H1 (cell line): ENCODE data around the gene NTNG2. TPM values are rescaled to one million over a fixed set of nuclear protein-coding genes. Genes with fewer than 3 reads are reported as not detected.

ENCODE experiments used
- CTCF ChIA-PET: fragments of 300-600 bp; sonication (Branson Sonifier 250); formaldehyde crosslinking; loops from one replicate; lab custom pipeline; 2021; ENCODE audit not compliant: partially characterized antibody; lab: Charles Lee
- POLR2A ChIA-PET: fragments of 300-600 bp; sonication (Branson Sonifier 250); formaldehyde crosslinking; loops from one replicate; lab custom pipeline; 2021; ENCODE audit warnings: inconsistent platforms; ENCODE audit not compliant: partially characterized antibody; lab: Charles Lee
- DNase-seq, 2 experiments: peaks; one replicate each; pipeline versions ENCODE4 v3.0.0 to v3.0.0-alpha.2; 2010 to 2022; ENCODE audit warnings: low spot score in 2 of 2, low read depth in 1 of 2, mixed read lengths in 1 of 2
- FAIRE-seq: peaks from 2 replicates; lab custom pipeline; 2011; peaks lifted over from hg19 to GRCh38; lab: Jason Lieb, UNC
- H2AFZ ChIP-seq: 2 replicates; pipeline ENCODE4 v1.8.1; 2012; ENCODE audit warnings: low read length, inconsistent platforms
- H2AK5ac ChIP-seq: 2 replicates; pipeline ENCODE4 v1.6.1; 2013; ENCODE audit warnings: low read depth, low read length
- H2BK120ac ChIP-seq: replicated peaks from 2 replicates; pipeline ENCODE3; 2013; ENCODE audit warnings: low read depth, low read length, inconsistent platforms
- H2BK12ac ChIP-seq: 2 replicates; pipeline ENCODE4 v1.6.1; 2013; ENCODE audit warnings: low read depth, low read length
- H2BK15ac ChIP-seq: 2 replicates; pipeline ENCODE4 v1.6.1; 2013; ENCODE audit warnings: low read length
- H2BK20ac ChIP-seq: 2 replicates; pipeline ENCODE4 v1.6.1; 2013; ENCODE audit warnings: low read length
- H2BK5ac ChIP-seq: 2 replicates; pipeline ENCODE4 v1.6.1; 2013; ENCODE audit warnings: low read depth, low read length
- H3K14ac ChIP-seq: 2 replicates; pipeline ENCODE4 v1.6.1; 2013; ENCODE audit warnings: inconsistent platforms; ENCODE audit not compliant: insufficient read length
- H3K18ac ChIP-seq: 2 replicates; pipeline ENCODE4 v1.6.1; 2013; ENCODE audit warnings: low read length; ENCODE audit errors: extremely low read depth
- H3K23ac ChIP-seq: 2 replicates; pipeline ENCODE4 v1.6.1; 2013; ENCODE audit warnings: inconsistent platforms; ENCODE audit not compliant: insufficient read length
- H3K23me2 ChIP-seq: 2 replicates; pipeline ENCODE4 v1.6.1; 2013; ENCODE audit warnings: low read depth, low read length
- H3K27ac ChIP-seq: 2 replicates; pipeline ENCODE4 v1.6.1; 2011; ENCODE audit warnings: low read depth, low read length, inconsistent platforms
- H3K27me3 ChIP-seq, 4 experiments: replicated peaks in 1 of 4; 1 replicate in 1 of 4; 2 replicates in 3 of 4; pipeline versions ENCODE4 v1.6.1 to v1.8.1; 2011 to 2013; ENCODE audit warnings: low read length in 3 of 4, mild to moderate bottlenecking in 3 of 4, inconsistent platforms in 2 of 4, mixed read lengths in 2 of 4, moderate library complexity in 1 of 4; ENCODE audit not compliant: control insufficient read depth in 3 of 4, insufficient read depth in 3 of 4; ENCODE audit errors: extremely low read depth in 1 of 4
- H3K36me3 ChIP-seq, 4 experiments: 2 replicates each; pipeline versions ENCODE4 v1.6.1 to v1.8.1; 2011 to 2013; ENCODE audit warnings: mild to moderate bottlenecking in 4 of 4, low read length in 3 of 4, moderate library complexity in 2 of 4, control low read depth in 1 of 4, inconsistent platforms in 1 of 4; ENCODE audit not compliant: insufficient read depth in 4 of 4, control insufficient read depth in 2 of 4
- H3K4ac ChIP-seq: replicated peaks from 2 replicates; pipeline ENCODE3; 2013; ENCODE audit warnings: low read length, low read depth, mixed read lengths, inconsistent platforms; ENCODE audit not compliant: insufficient read length
- H3K4me1 ChIP-seq, 4 experiments: replicated peaks in 1 of 4; 1 replicate in 1 of 4; 2 replicates in 3 of 4; pipeline versions ENCODE4 v1.6.1 to v1.8.1; 2011 to 2013; ENCODE audit warnings: low read length in 3 of 4, inconsistent platforms in 2 of 4, mixed read lengths in 1 of 4; ENCODE audit not compliant: insufficient read depth in 4 of 4, control insufficient read depth in 3 of 4
- H3K4me2 ChIP-seq, 2 experiments: 2 replicates each; pipeline versions ENCODE4 v1.6.1 to v1.8.1; 2011 to 2013; ENCODE audit warnings: low read depth in 2 of 2, low read length in 2 of 2, control low read depth in 1 of 2, inconsistent platforms in 1 of 2, mild to moderate bottlenecking in 1 of 2; ENCODE audit not compliant: insufficient read depth in 1 of 2
- H3K4me3 ChIP-seq, 4 experiments: fragments of 200-600, 300-600 bp in 1 of 4; sonication (generic), shearing (Covaris generic), sonication (Bioruptor Twin) in 1 of 4; 2 replicates each; pipeline versions ENCODE4 v1.5.1 to v1.8.1; 2011 to 2016; ENCODE audit warnings: low read length in 4 of 4, low read depth in 3 of 4, control low read depth in 2 of 4, inconsistent platforms in 2 of 4, mild to moderate bottlenecking in 2 of 4, mixed read lengths in 1 of 4, moderate library complexity in 1 of 4; ENCODE audit not compliant: insufficient read depth in 2 of 4; ENCODE audit errors: extremely low read depth in 1 of 4
- H3K56ac ChIP-seq: replicated peaks from 2 replicates; pipeline ENCODE3; 2013; ENCODE audit warnings: low read depth, mild to moderate bottlenecking, mixed read lengths, low read length, inconsistent platforms; ENCODE audit not compliant: insufficient read length
- H3K79me1 ChIP-seq: 2 replicates; pipeline ENCODE4 v1.6.1; 2013; ENCODE audit warnings: low read depth, low read length, control low read depth
- H3K79me2 ChIP-seq, 2 experiments: 2 replicates each; pipeline versions ENCODE4 v1.6.1 to v1.8.1; 2012 to 2013; ENCODE audit warnings: low read length in 2 of 2, mild to moderate bottlenecking in 2 of 2, inconsistent platforms in 1 of 2; ENCODE audit not compliant: insufficient read depth in 2 of 2, control insufficient read depth in 1 of 2
- H3K9ac ChIP-seq, 4 experiments: replicated peaks in 1 of 4; 1 replicate in 1 of 4; 2 replicates in 3 of 4; pipeline versions ENCODE4 v1.6.1 to v1.8.1; 2011 to 2013; ENCODE audit warnings: low read depth in 3 of 4, low read length in 3 of 4, control low read depth in 2 of 4, mild to moderate bottlenecking in 2 of 4, moderate library complexity in 2 of 4, inconsistent platforms in 1 of 4; ENCODE audit errors: extremely low read depth in 1 of 4
- H3K9me3 ChIP-seq, 2 experiments: 2 replicates each; pipeline versions ENCODE4 v1.6.1 to v1.8.1; 2012 to 2013; ENCODE audit warnings: mild to moderate bottlenecking in 2 of 2, moderate library complexity in 2 of 2, control low read depth in 1 of 2, inconsistent platforms in 1 of 2, low read depth in 1 of 2, low read length in 1 of 2, mixed read lengths in 1 of 2; ENCODE audit not compliant: insufficient read depth in 2 of 2
- H4K20me1 ChIP-seq, 2 experiments: replicated peaks in 1 of 2; 2 replicates each; pipeline versions ENCODE3 to v1.8.1; 2011 to 2013; ENCODE audit warnings: inconsistent platforms in 2 of 2, low read length in 2 of 2, mild to moderate bottlenecking in 1 of 2; ENCODE audit not compliant: insufficient read depth in 2 of 2, control insufficient read depth in 1 of 2
- H4K5ac ChIP-seq: 2 replicates; pipeline ENCODE4 v1.6.1; 2013; ENCODE audit warnings: low read length, low read depth, mixed read lengths, inconsistent platforms; ENCODE audit not compliant: insufficient read length
- H4K8ac ChIP-seq: 2 replicates; pipeline ENCODE4 v1.8.0; 2013; ENCODE audit warnings: mild to moderate bottlenecking, moderate library complexity, low read length, inconsistent platforms; ENCODE audit not compliant: insufficient read depth; ENCODE audit errors: extremely low read depth
- H4K91ac ChIP-seq: replicated peaks from 2 replicates; pipeline ENCODE3; 2013; ENCODE audit warnings: low read length, mixed read lengths, inconsistent platforms; ENCODE audit not compliant: insufficient read length
- BACH1 ChIP-seq: IDR thresholded peaks from 2 replicates; pipeline ENCODE4 v1.6.1; 2012; ENCODE audit warnings: low read length, improper control_type of control experiment
- CBX8 ChIP-seq: fragments of 300-800, 300-1000 bp; sonication (generic); IDR thresholded peaks from 2 replicates; pipeline ENCODE4 v1.7.1; 2016; ENCODE audit warnings: low read depth, low read length, borderline replicate concordance
- EP300 ChIP-seq, 2 experiments: IDR thresholded peaks; 1 replicate in 1 of 2; 2 replicates in 1 of 2; pipeline ENCODE4 v1.6.1; 2011 to 2012; ENCODE audit warnings: low read depth in 2 of 2, low read length in 2 of 2, mild to moderate bottlenecking in 2 of 2, borderline replicate concordance in 1 of 2, inconsistent platforms in 1 of 2, moderate library complexity in 1 of 2
- GTF2F1 ChIP-seq: IDR thresholded peaks from 2 replicates; pipeline ENCODE4 v1.6.1; 2012; ENCODE audit warnings: low read depth, low read length, improper control_type of control experiment, borderline replicate concordance
- HDAC2 ChIP-seq, 2 experiments: fragments of 300-600 bp in 1 of 2; sonication (generic) in 1 of 2; IDR thresholded peaks; 2 replicates each; pipeline ENCODE4 v1.6.1; 2011 to 2012; ENCODE audit warnings: low read depth in 2 of 2, low read length in 2 of 2, mild to moderate bottlenecking in 2 of 2, moderate library complexity in 2 of 2, borderline replicate concordance in 1 of 2, inconsistent platforms in 1 of 2
- KDM1A ChIP-seq: fragments of 200-600, 300-600 bp; sonication (generic); IDR thresholded peaks from 2 replicates; pipeline ENCODE4 v1.7.1; 2016; ENCODE audit warnings: mild to moderate bottlenecking, low read length, borderline replicate concordance
- SRF ChIP-seq: IDR thresholded peaks from 2 replicates; pipeline ENCODE4 v1.6.1; 2011; ENCODE audit warnings: mild to moderate bottlenecking, low read depth, low read length, moderate library complexity
- TCF12 ChIP-seq: IDR thresholded peaks from 2 replicates; pipeline ENCODE4 v1.6.1; 2011; ENCODE audit warnings: low read depth, mild to moderate bottlenecking, low read length
- WGBS, 2 experiments: shearing (Covaris generic) in 1 of 2; methylation state at CpG; one replicate each; pipeline versions ENCODE4 v1.1.6 to v1.1.7; 2013 to 2015; ENCODE audit warnings: low lambda C conversion rate in 2 of 2, mixed read lengths in 2 of 2, inconsistent platforms in 1 of 2, low coverage in 1 of 2, missing lambda C conversion rate in 1 of 2; ENCODE audit not compliant: insufficient replicate concordance in 2 of 2, insufficient coverage in 1 of 2, insufficient read length in 1 of 2; ENCODE audit errors: extremely low coverage in 1 of 2, missing lambda C conversion rate in 1 of 2; 5-methylcytosine and 5-hydroxymethylcytosine counted together
- polyA plus RNA-seq, 7 experiments: library from polyadenylated mRNA; depleted of rRNA in 3 of 7; stranded (reverse) in 5 of 7; unstranded in 2 of 7; fragments of >200 nt in 5 of 7; fragments of 200-250 nt in 2 of 7; gene quantifications; 1 replicate in 5 of 7; 2 replicates in 1 of 7; 4 replicates in 1 of 7; pipeline versions ENCODE4 v1.2.1 to v1.2.3, GENCODE V29; 2011 to 2013; ENCODE audit warnings: missing spikeins in 2 of 7, mixed read lengths in 2 of 7
- total RNA-seq: library from RNA; stranded (reverse); fragmentation: NEBNext Ultra II Directional; extraction: Animal tissue kit (Norgen Biotek cat#: 25700); gene quantifications from 2 replicates; pipeline ENCODE4 v1.2.1, GENCODE V29; 2021

NTNG2 gene
- total and polyA plus RNA-seq, 2 of the 8 experiments (the other 6 are each of a cell fraction or from before 2014, with no cell fraction given) = 1.4 to 1.5 TPM

- H2BK12ac ChIP-seq = peak overlapping the region; percentile 90; the same call in 1 of the 2 replicates
- H3K4me2 ChIP-seq = no peak overlapping the region
- FAIRE-seq (no peak), DNase-seq (no peak)
- no peak overlapping the region for H3K14ac ChIP-seq
- no peak overlapping the region for H2AFZ ChIP-seq
- H3K56ac ChIP-seq = no peak overlapping the region
- peaks cover 0 to 3% (median 1%) of the 10 kb centered on the region in 4 experiments; a peak in 4 of 7 replicates for H3K4me1 ChIP-seq
- peaks cover 6% of the 10 kb centered on the region; the same call in 1 of the 2 replicates for H3K23me2 ChIP-seq
- no peak overlapping the region for H2BK15ac ChIP-seq
- CTCF ChIA-PET = interaction anchor here (0.6 to 1.9 kb wide), 5 partner anchors 12 to 303 kb away, joined by 3 to 9 read pairs (median 3); no protein-coding TSS in a partner anchor
- no peak overlapping the region for H4K91ac ChIP-seq
- H3K4ac ChIP-seq = no peak overlapping the region
- TF ChIP-seq SRF (no peak), CBX8 (no peak), KDM1A (no peak), TCF12 (no peak), HDAC2 (IDR thresholded peaks at IDR 0.05; ENCODE audit: borderline replicate concordance in 1 of 2, low read depth in 2 of 2, low read length in 2 of 2) (no peak), EP300 (IDR thresholded peaks at IDR 0.05; ENCODE audit: borderline replicate concordance in 1 of 2, low read depth in 2 of 2, low read length in 2 of 2) (no peak), GTF2F1 (no peak), BACH1 (no peak)
- H2BK5ac ChIP-seq = peak overlapping the region; percentile 52; the same call in 1 of the 2 replicates
- H3K18ac ChIP-seq = no peak overlapping the region
- no peak overlapping the region for H3K27ac ChIP-seq
- peak overlapping the region; percentile 90; the same call in 1 of the 2 replicates for H2BK20ac ChIP-seq
- H3K4me3 ChIP-seq = no peak overlapping the region
- H2BK120ac ChIP-seq = no peak overlapping the region
- no peak overlapping the region for H4K5ac ChIP-seq
- H3K23ac ChIP-seq = no peak overlapping the region
- 84% methylated on average over 12 of the region's 12 CpGs; no CpG with 5 or more reads in 1 of the 2 experiments for WGBS, 2 experiments
- no peak overlapping the region; the same call in 1 of the 2 replicates for H2AK5ac ChIP-seq
- POLR2A ChIA-PET = no interaction called here
- H3K9me3 ChIP-seq = no peaks in the 10 kb centered on the region
- no peaks in the 10 kb centered on the region for H3K79me1 ChIP-seq
- H3K9ac ChIP-seq = no peak overlapping the region
- H3K36me3 ChIP-seq = no peaks in the 10 kb centered on the region
- no peaks in the 10 kb centered on the region for H3K79me2 ChIP-seq
- no peak overlapping the region for H4K8ac ChIP-seq
- H4K20me1 ChIP-seq = no peaks in the 10 kb centered on the region
- H3K27me3 ChIP-seq = peaks cover 0 to 4% (median 0%) of the 10 kb centered on the region in 4 experiments; a peak in 2 of 7 replicates
Measured at GRCh38 chr9:132146039-132146438, 15.8 kb upstream of the NTNG2 start.
